Left lung (tissue), 10 donors: ENCODE data around the gene HLA-DQA1. TPM values are rescaled to one million over a fixed set of nuclear protein-coding genes. Genes with fewer than 3 reads are reported as not detected.

ENCODE experiments used
- ATAC-seq: fragments of 200-7000 bp; cut with Tn5 transposase; one replicate; pipeline ENCODE4 v1.9.1; 2020; ENCODE audit warnings: moderate library complexity
- DNase-seq, 4 donors: peaks; one replicate each; pipeline ENCODE4 v3.0.0-alpha.2; 2013 to 2020
- H3K27ac ChIP-seq, 2 donors: fragments of 200-600 bp; sonication (generic) in 1 of 2; one replicate each; pipeline versions ENCODE4 v1.5.0 to v1.8.0; 2020 to 2021
- H3K27me3 ChIP-seq, 2 donors: fragments of 200-600 bp; sonication (generic) in 1 of 2; one replicate each; pipeline versions ENCODE4 v1.5.0 to v1.8.0; 2020 to 2021
- H3K36me3 ChIP-seq, 2 donors: fragments of 200-600 bp; sonication (generic) in 1 of 2; one replicate each; pipeline versions ENCODE4 v1.5.0 to v1.8.0; 2020 to 2021
- H3K4me1 ChIP-seq, 2 donors: fragments of 200-600 bp; one replicate each; pipeline ENCODE4 v1.8.0; 2021
- H3K4me3 ChIP-seq, 2 donors: fragments of 200-600 bp; sonication (generic) in 1 of 2; one replicate each; pipeline versions ENCODE4 v1.5.0 to v1.8.0; 2020 to 2021; ENCODE audit warnings: mild to moderate bottlenecking in 1 of 2
- H3K9me3 ChIP-seq, 2 donors: fragments of 200-600 bp; sonication (generic) in 1 of 2; one replicate each; pipeline versions ENCODE4 v1.5.0 to v1.8.0; 2020 to 2021
- CTCF ChIP-seq, 2 donors: fragments of 200-600 bp; sonication (generic) in 1 of 2; IDR thresholded peaks; one replicate each; pipeline versions ENCODE4 v1.5.0 to v1.8.0; 2021; ENCODE audit warnings: antibody characterized with exemption in 2 of 2
- intact Hi-C, 2 donors: fragments of 100-400 bp; cut with DNase I; formaldehyde crosslinking; loops; one replicate each; pipeline versions ENCODE4 v1.11.2 to v1.14.2; 2022
- polyA plus RNA-seq, 6 donors: library from polyadenylated mRNA; unstranded; fragments of 120-200 nt; gene quantifications; one replicate each; pipeline ENCODE4 v1.2.1, GENCODE V29; 2013; ENCODE audit not compliant: insufficient read length in 6 of 6
- total RNA-seq, 2 donors: library from RNA; stranded (reverse); fragmentation: NEBNext Ultra II Directional; extraction: Animal tissue kit (Norgen Biotek cat#: 25700); gene quantifications; one replicate each; pipeline ENCODE4 v1.2.1, GENCODE V29; 2021
- donor health status: DM: no; HTN: yes; CAD: no.
- donor health status: DM: no; HTN: no; CAD: no.

The HLA-DQA1 gene
- total and polyA plus RNA-seq, 8 donors: 3.8 to 200 (median 4.8) TPM

GRCh38 chr6:32692019-32692418, 54.8 kb downstream of the HLA-DQA1 start:
- peak; percentile 93 for ATAC-seq
- no peaks in the 10 kb centered on the region for H3K4me1 ChIP-seq
- intact Hi-C loops: no loop called here
- no peaks in the 10 kb centered on the region for H3K9me3 ChIP-seq
- no peaks in the 10 kb centered on the region for H3K27me3 ChIP-seq
- H3K4me3 ChIP-seq: no peak overlapping the region
- DNase-seq: peak in 2 of 4 donors; percentile 7 to 40
- peak; percentile 29 to 31 for TF ChIP-seq CTCF (IDR thresholded peaks at IDR 0.05)
- H3K27ac ChIP-seq: no peak overlapping the region
- no peaks in the 10 kb centered on the region for H3K36me3 ChIP-seq

Other genes starting within 250 kb of the HLA-DQA1 start
- gene BTNL2, start 230.2 kb upstream of the HLA-DQA1 start, total RNA-seq: not detected
- gene BTNL2, start 230.2 kb upstream of the HLA-DQA1 start, polyA plus RNA-seq: 1 to 10 TPM in 4 of 6 donors, under 1 TPM in 2; 0.86 to 3.0 (median 1.3) TPM
- gene HLA-DRA, start 197.5 kb upstream of the HLA-DQA1 start, total RNA-seq: 1,000 to 10,000 TPM in 1 of 2 donors, 100 to 1,000 TPM in 1; 951 to 1,058 TPM
- 10 to 100 TPM; 42.2 to 75.4 (median 59.1) TPM for gene HLA-DRA, start 197.5 kb upstream of the HLA-DQA1 start, polyA plus RNA-seq
- gene HLA-DRB5, start 107.1 kb upstream of the HLA-DQA1 start, total RNA-seq: 100 to 1,000 TPM; 106 to 407 TPM
- 10 to 100 TPM in 1 of 6 donors, 1 to 10 TPM in 5; 2.7 to 23.5 (median 6.1) TPM for gene HLA-DRB5, start 107.1 kb upstream of the HLA-DQA1 start, polyA plus RNA-seq
- gene HLA-DRB1, start 47.6 kb upstream of the HLA-DQA1 start, total RNA-seq: 100 to 1,000 TPM; 418 to 665 TPM
- gene HLA-DRB1, start 47.6 kb upstream of the HLA-DQA1 start, polyA plus RNA-seq: 10 to 100 TPM; 11.2 to 36.2 (median 19.4) TPM
- gene HLA-DQB1, start 29.3 kb downstream of the HLA-DQA1 start, total RNA-seq: 100 to 1,000 TPM in 1 of 2 donors, 10 to 100 TPM in 1; 56.8 to 172 TPM
- 1 to 10 TPM; 2.8 to 9.5 (median 5.1) TPM for gene HLA-DQB1, start 29.3 kb downstream of the HLA-DQA1 start, polyA plus RNA-seq
- 1 to 10 TPM in 1 of 2 donors, under 1 TPM in 1; 0.37 to 7.0 TPM for gene HLA-DQA2, start 104.0 kb downstream of the HLA-DQA1 start, total RNA-seq
- gene HLA-DQA2, start 104.0 kb downstream of the HLA-DQA1 start, polyA plus RNA-seq: 1 to 10 TPM in 4 of 6 donors, under 1 TPM in 2; 0.57 to 2.2 (median 1.4) TPM
- 10 to 100 TPM in 1 of 2 donors, 1 to 10 TPM in 1; 1.5 to 31.3 TPM for gene HLA-DQB2, start 126.1 kb downstream of the HLA-DQA1 start, total RNA-seq
- gene HLA-DQB2, start 126.1 kb downstream of the HLA-DQA1 start, polyA plus RNA-seq: 1 to 10 TPM in 3 of 6 donors, under 1 TPM in 2, not detected in 1; 0.47 to 2.0 (median 1.2) TPM
- 1 to 10 TPM; 1.5 to 2.8 TPM for gene HLA-DOB, start 179.6 kb downstream of the HLA-DQA1 start, total RNA-seq
- under 1 TPM; 0.24 to 0.79 (median 0.49) TPM for gene HLA-DOB, start 179.6 kb downstream of the HLA-DQA1 start, polyA plus RNA-seq
- 10 to 100 TPM; 75.9 to 90.0 TPM for gene TAP2, start 201.3 kb downstream of the HLA-DQA1 start, total RNA-seq
- 10 to 100 TPM; 14.3 to 24.7 (median 15.9) TPM for gene TAP2, start 201.3 kb downstream of the HLA-DQA1 start, polyA plus RNA-seq
- 100 to 1,000 TPM in 1 of 2 donors, 10 to 100 TPM in 1; 93.6 to 122 TPM for gene PSMB8, start 206.6 kb downstream of the HLA-DQA1 start, total RNA-seq
- gene PSMB8, start 206.6 kb downstream of the HLA-DQA1 start, polyA plus RNA-seq: 10 to 100 TPM; 37.9 to 46.2 (median 41.4) TPM
- 10 to 100 TPM; 79.3 to 99.2 TPM for gene TAP1, start 216.3 kb downstream of the HLA-DQA1 start, total RNA-seq
- 10 to 100 TPM; 19.0 to 22.5 (median 20.1) TPM for gene TAP1, start 216.3 kb downstream of the HLA-DQA1 start, polyA plus RNA-seq
- gene PSMB9, start 216.8 kb downstream of the HLA-DQA1 start, total RNA-seq: 10 to 100 TPM; 50.0 to 67.9 TPM
- 10 to 100 TPM; 12.9 to 17.9 (median 15.4) TPM for gene PSMB9, start 216.8 kb downstream of the HLA-DQA1 start, polyA plus RNA-seq